ENCODE measurements around the gene PRSS21.

DNA sequence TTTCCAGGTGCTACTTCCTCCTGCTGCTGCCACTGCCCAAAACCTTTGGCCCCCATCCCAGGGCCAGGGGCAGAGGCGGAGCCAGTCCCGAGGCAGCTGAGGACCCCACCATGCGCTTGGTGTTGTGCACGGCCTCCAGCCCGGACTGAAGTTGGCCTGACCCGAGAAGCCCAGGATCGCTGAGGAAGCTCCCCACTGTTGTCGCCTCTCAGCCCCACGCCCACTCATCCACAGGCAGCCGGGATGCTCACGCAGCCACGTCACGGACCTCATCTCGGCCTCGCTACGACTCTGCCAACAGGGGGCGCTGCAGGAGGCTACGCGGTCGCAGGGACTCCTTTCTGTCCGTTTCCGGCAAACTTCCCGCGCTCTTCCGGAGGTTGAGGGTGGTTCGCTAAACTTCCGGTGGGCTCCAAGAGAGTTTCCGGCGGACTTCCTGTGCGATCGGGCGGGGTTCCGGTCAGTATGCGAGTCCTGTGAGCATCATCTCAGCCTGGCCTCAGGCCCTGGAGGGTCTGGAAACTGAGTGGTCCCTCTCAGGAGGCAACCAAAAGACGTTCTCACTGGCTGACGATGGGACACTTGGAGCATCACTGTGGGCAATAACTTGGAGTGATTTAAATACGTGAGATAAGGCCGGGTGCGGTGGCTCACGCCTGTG is 25.4 kb downstream of the PRSS21 start:
- TF ChIP-seq, protein P1, sequence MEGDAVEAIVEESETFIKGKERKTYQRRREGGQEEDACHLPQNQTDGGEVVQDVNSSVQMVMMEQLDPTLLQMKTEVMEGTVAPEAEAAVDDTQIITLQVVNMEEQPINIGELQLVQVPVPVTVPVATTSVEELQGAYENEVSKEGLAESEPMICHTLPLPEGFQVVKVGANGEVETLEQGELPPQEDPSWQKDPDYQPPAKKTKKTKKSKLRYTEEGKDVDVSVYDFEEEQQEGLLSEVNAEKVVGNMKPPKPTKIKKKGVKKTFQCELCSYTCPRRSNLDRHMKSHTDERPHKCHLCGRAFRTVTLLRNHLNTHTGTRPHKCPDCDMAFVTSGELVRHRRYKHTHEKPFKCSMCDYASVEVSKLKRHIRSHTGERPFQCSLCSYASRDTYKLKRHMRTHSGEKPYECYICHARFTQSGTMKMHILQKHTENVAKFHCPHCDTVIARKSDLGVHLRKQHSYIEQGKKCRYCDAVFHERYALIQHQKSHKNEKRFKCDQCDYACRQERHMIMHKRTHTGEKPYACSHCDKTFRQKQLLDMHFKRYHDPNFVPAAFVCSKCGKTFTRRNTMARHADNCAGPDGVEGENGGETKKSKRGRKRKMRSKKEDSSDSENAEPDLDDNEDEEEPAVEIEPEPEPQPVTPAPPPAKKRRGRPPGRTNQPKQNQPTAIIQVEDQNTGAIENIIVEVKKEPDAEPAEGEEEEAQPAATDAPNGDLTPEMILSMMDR (IDR thresholded peaks at IDR 0.05): peak; percentile 50
- TF ChIP-seq TEAD4 (IDR thresholded peaks at IDR 0.05; ENCODE audit: borderline replicate concordance, insufficient read depth) (no peak), YY1 (IDR thresholded peaks at IDR 0.05; ENCODE audit: low read depth) (no peak), EZH2phosphoT487 (IDR thresholded peaks at IDR 0.05; ENCODE audit: borderline replicate concordance, low read depth) (no peak), GABPA (IDR thresholded peaks at IDR 0.05; ENCODE audit: low read depth) (no peak), RXRA (IDR thresholded peaks at IDR 0.05; ENCODE audit: borderline replicate concordance, low read depth) (no peak), POLR2AphosphoS5 (IDR thresholded peaks at IDR 0.05; ENCODE audit: low read depth, low read length) (no peak)
- TF ChIP-seq, protein P2, sequence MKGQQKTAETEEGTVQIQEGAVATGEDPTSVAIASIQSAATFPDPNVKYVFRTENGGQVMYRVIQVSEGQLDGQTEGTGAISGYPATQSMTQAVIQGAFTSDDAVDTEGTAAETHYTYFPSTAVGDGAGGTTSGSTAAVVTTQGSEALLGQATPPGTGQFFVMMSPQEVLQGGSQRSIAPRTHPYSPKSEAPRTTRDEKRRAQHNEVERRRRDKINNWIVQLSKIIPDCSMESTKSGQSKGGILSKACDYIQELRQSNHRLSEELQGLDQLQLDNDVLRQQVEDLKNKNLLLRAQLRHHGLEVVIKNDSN (IDR thresholded peaks at IDR 0.05; ENCODE audit: borderline replicate concordance, low read depth): no peak
